ENCODE data around the gene PGBD1. TPM values are rescaled to one million over a fixed set of nuclear protein-coding genes. Genes with fewer than 3 reads are reported as not detected.

The PGBD1 gene
- total and polyA plus RNA-seq, 12 donors: 1.1 to 7.9 (median 3.2) TPM

DNA sequence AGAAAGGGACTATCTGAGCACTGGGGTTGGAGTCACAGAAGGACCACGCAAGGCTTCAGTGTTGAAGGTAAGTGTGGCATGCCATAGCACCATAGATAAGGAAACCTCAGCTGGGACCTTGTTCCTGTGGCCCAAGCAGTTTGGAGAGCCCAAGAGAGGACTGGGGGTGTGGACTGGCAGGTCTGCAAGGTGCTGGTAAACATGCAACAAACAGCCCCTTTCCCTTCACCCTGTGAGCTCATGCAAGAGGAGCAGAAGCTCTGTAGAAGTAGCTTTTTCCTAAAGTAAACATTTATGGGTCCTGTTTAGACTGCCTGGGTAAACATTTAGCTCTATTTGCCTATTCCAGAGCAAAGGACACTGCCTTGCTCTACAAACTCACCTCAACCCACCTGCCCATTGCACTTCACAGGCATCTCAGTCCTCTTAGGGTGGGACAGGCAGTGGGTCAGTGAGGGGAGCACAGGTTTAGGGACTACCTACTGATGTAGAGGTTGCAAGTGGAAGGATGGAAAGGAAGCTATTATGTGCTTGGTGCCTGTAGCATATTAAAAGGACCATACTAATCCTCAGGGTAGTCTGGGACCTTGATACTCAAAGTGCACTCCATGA is 42.5 kb downstream of the PGBD1 start:
- Histone ChIP-seq H3K27ac (no peak overlapping the region), H3K4me3 (no peak overlapping the region), H3K36me3 (replicated peaks in 1 of 2) (peaks cover 0 to 12% of the 10 kb centered on the region in 2 donors), H3K27me3 (no peaks in the 10 kb centered on the region), H3K9me3 (replicated peaks in 1 of 3) (peaks cover 0 to 25% (median 0%) of the 10 kb centered on the region in 3 donors), H3K4me1 (replicated peaks in 1 of 2) (no peaks in the 10 kb centered on the region)
- WGBS, 4 donors: 90 to 100% (median 100%) methylated on average over 1 of the region's 1 CpG
- intact Hi-C loops (cut with DNase I): no loop called here
- DNase-seq: no peak
- TF ChIP-seq POLR2A (IDR thresholded peaks at IDR 0.05): no peak
- TF ChIP-seq, protein P1, sequence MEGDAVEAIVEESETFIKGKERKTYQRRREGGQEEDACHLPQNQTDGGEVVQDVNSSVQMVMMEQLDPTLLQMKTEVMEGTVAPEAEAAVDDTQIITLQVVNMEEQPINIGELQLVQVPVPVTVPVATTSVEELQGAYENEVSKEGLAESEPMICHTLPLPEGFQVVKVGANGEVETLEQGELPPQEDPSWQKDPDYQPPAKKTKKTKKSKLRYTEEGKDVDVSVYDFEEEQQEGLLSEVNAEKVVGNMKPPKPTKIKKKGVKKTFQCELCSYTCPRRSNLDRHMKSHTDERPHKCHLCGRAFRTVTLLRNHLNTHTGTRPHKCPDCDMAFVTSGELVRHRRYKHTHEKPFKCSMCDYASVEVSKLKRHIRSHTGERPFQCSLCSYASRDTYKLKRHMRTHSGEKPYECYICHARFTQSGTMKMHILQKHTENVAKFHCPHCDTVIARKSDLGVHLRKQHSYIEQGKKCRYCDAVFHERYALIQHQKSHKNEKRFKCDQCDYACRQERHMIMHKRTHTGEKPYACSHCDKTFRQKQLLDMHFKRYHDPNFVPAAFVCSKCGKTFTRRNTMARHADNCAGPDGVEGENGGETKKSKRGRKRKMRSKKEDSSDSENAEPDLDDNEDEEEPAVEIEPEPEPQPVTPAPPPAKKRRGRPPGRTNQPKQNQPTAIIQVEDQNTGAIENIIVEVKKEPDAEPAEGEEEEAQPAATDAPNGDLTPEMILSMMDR (IDR thresholded peaks at IDR 0.05): no peak

DNA sequence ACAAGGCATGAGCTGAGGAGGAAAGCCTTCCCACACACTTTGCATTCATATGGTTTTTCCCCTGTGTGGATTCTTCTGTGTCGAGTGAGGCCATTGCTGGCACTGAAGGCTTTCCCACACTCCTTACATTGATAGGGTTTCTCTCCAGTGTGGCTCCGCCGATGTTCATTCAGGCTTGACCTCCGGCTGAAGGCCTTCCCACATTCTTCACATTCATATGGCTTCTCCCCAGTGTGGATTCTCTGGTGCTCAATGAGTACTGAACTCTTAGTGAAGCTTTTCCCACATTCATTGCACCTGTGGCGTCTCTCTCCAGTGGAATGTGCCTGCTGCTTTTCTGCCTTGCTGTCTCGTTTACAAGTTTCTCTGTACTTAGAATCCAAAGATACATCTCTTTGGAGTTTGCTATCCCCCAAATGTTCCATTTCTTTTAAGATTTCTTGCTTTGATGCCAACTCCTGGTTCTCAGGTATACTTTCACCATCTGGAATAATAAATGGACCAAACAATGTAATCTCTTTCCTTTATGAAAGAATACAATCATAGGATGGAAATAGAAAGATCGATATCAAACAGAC is 45.1 kb downstream of the PGBD1 start:
- WGBS, 4 donors: 93 to 96% (median 95%) methylated on average over 7 of the region's 7 CpGs

DNA sequence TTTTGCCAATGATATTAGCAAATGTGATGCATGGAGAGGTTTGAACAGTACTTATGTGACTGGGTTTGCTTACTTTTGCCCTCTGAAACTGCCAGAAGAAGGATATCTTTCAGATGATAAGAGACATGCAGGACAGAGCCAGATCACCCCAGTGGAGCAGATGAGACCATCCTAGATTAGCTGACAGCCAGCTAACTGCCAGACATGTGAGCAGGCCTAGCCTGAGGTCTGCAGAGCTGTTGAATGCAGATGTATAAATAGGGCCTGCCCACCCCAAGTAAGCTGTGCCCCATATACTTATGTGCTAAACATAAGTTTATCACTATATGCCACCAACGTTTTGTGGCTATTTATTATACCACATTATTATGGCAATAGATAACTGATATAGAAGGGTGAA is 48.7 kb downstream of the PGBD1 start:
- peaks cover 0 to 23% (median 0%) of the 10 kb centered on the region in 3 donors for H3K9me3 ChIP-seq (replicated peaks in 1 of 3)
- H3K36me3 ChIP-seq (replicated peaks in 1 of 2): peaks cover 0 to 12% of the 10 kb centered on the region in 2 donors
- no peak overlapping the region for H3K27ac ChIP-seq
- no peaks in the 10 kb centered on the region for H3K27me3 ChIP-seq
- 46 to 69% (median 60%) methylated on average over 1 of the region's 1 CpG for WGBS, 4 donors
- intact Hi-C loops (cut with DNase I): no loop called here
- no peak overlapping the region for H3K4me3 ChIP-seq
- TF ChIP-seq, protein P1 (IDR thresholded peaks at IDR 0.05): no peak
- no peak for TF ChIP-seq POLR2A (IDR thresholded peaks at IDR 0.05)
- no peak for DNase-seq
- H3K4me1 ChIP-seq (replicated peaks in 1 of 2): peaks cover 3% of the 10 kb centered on the region in 2 donors

More for the DNA sequence above, 45.1 kb downstream of the PGBD1 start:
- Histone ChIP-seq H3K4me1 (replicated peaks in 1 of 2) (no peaks in the 10 kb centered on the region), H3K4me3 (no peak overlapping the region), H3K27me3 (no peaks in the 10 kb centered on the region), H3K27ac (no peak overlapping the region), H3K36me3 (replicated peaks in 1 of 2) (peaks cover 0 to 12% of the 10 kb centered on the region in 2 donors), H3K9me3 (replicated peaks in 1 of 3) (peaks cover 0 to 25% (median 0%) of the 10 kb centered on the region in 3 donors)
- intact Hi-C loops (cut with DNase I): no loop called here
- TF ChIP-seq, protein P1 (IDR thresholded peaks at IDR 0.05): no peak
- TF ChIP-seq POLR2A (IDR thresholded peaks at IDR 0.05): no peak
- no peak for DNase-seq

DNA sequence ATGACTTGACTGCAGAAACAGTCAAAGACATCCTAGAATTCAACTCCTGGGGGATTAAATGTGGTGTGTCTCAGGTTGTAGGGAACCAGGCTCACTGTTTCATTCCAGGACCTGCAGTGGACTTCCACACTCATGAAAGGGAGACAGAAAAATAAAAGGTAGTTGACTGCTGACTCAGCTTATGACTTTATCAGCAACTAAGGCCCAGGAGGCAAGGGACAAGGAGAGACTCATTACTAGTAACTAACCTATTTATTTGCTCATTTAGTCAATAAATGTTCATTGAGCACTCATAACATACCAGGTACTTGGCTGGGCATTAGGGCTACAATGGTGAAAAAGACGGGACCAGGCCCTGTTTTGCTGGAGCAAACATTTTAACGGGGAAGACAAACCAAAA is 51.7 kb downstream of the PGBD1 start:
- intact Hi-C loops (cut with DNase I): no loop called here
- Histone ChIP-seq H3K4me3 (no peak overlapping the region), H3K4me1 (replicated peaks in 1 of 2) (peaks cover 3 to 9% of the 10 kb centered on the region in 2 donors), H3K36me3 (replicated peaks in 1 of 2) (no peaks in the 10 kb centered on the region), H3K27me3 (no peaks in the 10 kb centered on the region), H3K27ac (no peak overlapping the region), H3K9me3 (replicated peaks in 1 of 3) (no peaks in the 10 kb centered on the region)
- TF ChIP-seq, protein P1 (IDR thresholded peaks at IDR 0.05): no peak
- no peak for TF ChIP-seq POLR2A (IDR thresholded peaks at IDR 0.05)
- 92 to 100% (median 96%) methylated on average over 2 of the region's 2 CpGs for WGBS, 4 donors
- DNase-seq: no peak
